Caco-2 (cell line): ENCODE results near the gene RPS6KA5. TPM values are rescaled to one million over a fixed set of nuclear protein-coding genes. Genes with fewer than 3 reads are reported as not detected.

Experiments used
- BruUV-seq: library from RNA; stranded (reverse); fragments of 400-500 nt; replicated peaks from 2 replicates; lab custom pipeline; 2021; lab: Mats Ljungman, UMichigan
- CTCF ChIA-PET: fragments of 300-600 bp; sonication (Branson Sonifier 250); formaldehyde crosslinking; loops from one replicate; lab custom pipeline; 2022; ENCODE audit warnings: antibody characterized with exemption; lab: Charles Lee
- POLR2A ChIA-PET: fragments of 300-600 bp; sonication (Branson Sonifier 250); formaldehyde crosslinking; loops from one replicate; lab custom pipeline; 2022; ENCODE audit warnings: antibody characterized with exemption; lab: Charles Lee
- DNase-seq, 2 experiments: peaks; one replicate each; pipeline versions ENCODE4 v3.0.0 to v3.0.0-alpha.2; 2020 to 2022
- H3K27me3 ChIP-seq: replicated peaks from 2 replicates; pipeline ENCODE4 v1.6.0; 2011; ENCODE audit warnings: low read length; ENCODE audit not compliant: control insufficient read depth, insufficient read depth
- H3K36me3 ChIP-seq: 2 replicates; pipeline ENCODE4 v1.5.1; 2011; ENCODE audit warnings: low read length; ENCODE audit not compliant: control insufficient read depth, insufficient read depth
- H3K4me1 ChIP-seq: fragments of 250-450 bp; sonication (Bioruptor Pico); 2 replicates; pipeline ENCODE4 v1.5.1; 2020; ENCODE audit warnings: mild to moderate bottlenecking
- H3K4me3 ChIP-seq: 2 replicates; pipeline ENCODE4 v1.5.1; 2011; ENCODE audit warnings: low read depth, mild to moderate bottlenecking, control low read depth, low read length
- H3K9me3 ChIP-seq: fragments of 250-450 bp; sonication (Bioruptor Pico); 2 replicates; pipeline ENCODE4 v1.5.1; 2020; ENCODE audit warnings: mild to moderate bottlenecking, moderate library complexity
- H3K27ac Mint-ChIP-seq: one replicate; pipeline ENCODE4 v1.8.0; 2022; ENCODE audit warnings: mixed read lengths; ENCODE audit not compliant: unreplicated experiment
- H3K27me3 Mint-ChIP-seq: one replicate; pipeline ENCODE4 v1.8.0; 2022; ENCODE audit warnings: mixed read lengths; ENCODE audit not compliant: insufficient read depth, unreplicated experiment
- H3K36me3 Mint-ChIP-seq: one replicate; pipeline ENCODE4 v1.8.0; 2022; ENCODE audit warnings: mild to moderate bottlenecking, mixed read lengths; ENCODE audit not compliant: insufficient read depth, unreplicated experiment
- H3K4me1 Mint-ChIP-seq: one replicate; pipeline ENCODE4 v1.8.0; 2022; ENCODE audit warnings: low read depth, mixed read lengths; ENCODE audit not compliant: unreplicated experiment
- H3K4me3 Mint-ChIP-seq: one replicate; pipeline ENCODE4 v1.8.0; 2022; ENCODE audit warnings: mild to moderate bottlenecking, moderate library complexity, mixed read lengths; ENCODE audit not compliant: unreplicated experiment
- H3K9me3 Mint-ChIP-seq: one replicate; pipeline ENCODE4 v1.8.0; 2022; ENCODE audit warnings: mixed read lengths; ENCODE audit not compliant: unreplicated experiment
- intact Hi-C: fragments of 100-400 bp; cut with micrococcal nuclease; formaldehyde crosslinking; loops from one replicate; pipeline ENCODE4 v1.10.0; 2022; ENCODE audit not compliant: unreplicated experiment
- total RNA-seq: library from RNA; stranded (reverse); gene quantifications from 2 replicates; pipeline ENCODE4 v1.2.3, GENCODE V29; 2022
- TF ChIP-seq, protein P1 (sequence below), 2 experiments: fragments of 200-600 bp in 1 of 2; IDR thresholded peaks; 1 replicate in 1 of 2; 2 replicates in 1 of 2; pipeline versions ENCODE4 v1.5.1 to v1.8.0; 2011 to 2022; ENCODE audit warnings: antibody characterized with exemption in 1 of 2, control low read depth in 1 of 2, inconsistent platforms in 1 of 2, low read depth in 1 of 2, low read length in 1 of 2, mild to moderate bottlenecking in 1 of 2, moderate library complexity in 1 of 2; ENCODE audit not compliant: insufficient read depth in 1 of 2, severe bottlenecking in 1 of 2, unreplicated experiment in 1 of 2

RPS6KA5 gene
- total RNA-seq, 1 experiment from 2014 or later: 5.7 TPM

DNA sequence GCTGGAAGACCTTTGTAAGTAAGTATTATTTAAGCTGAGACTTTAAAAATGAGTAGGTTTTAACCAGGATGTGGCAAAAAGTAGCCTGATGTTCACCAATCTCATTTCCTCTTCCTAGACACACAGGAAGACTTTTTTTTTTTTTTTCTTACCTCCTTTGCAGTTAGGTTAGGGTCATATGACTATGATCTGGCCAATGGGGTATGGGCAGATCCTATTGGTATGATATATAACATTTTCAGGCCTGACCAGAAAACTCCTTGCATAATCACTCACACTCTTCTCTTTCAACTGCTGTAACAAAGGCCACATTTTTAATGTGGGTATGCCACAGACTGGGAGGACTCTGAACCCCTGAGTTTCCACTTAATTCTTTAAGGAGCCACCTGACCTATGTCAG lies 2.7 kb upstream of the RPS6KA5 start:
- H3K4me1 ChIP-seq: no peaks in the 10 kb centered on the region
- no peaks in the 10 kb centered on the region for H3K9me3 ChIP-seq
- intact Hi-C loops: no loop called here
- Mint-ChIP-seq H3K36me3 (no peaks in the 10 kb centered on the region), H3K4me1 (no peaks in the 10 kb centered on the region), H3K27ac (no peak overlapping the region), H3K27me3 (no peaks in the 10 kb centered on the region), H3K9me3 (no peaks in the 10 kb centered on the region), H3K4me3 (no peak overlapping the region)
- no peak overlapping the region for H3K4me3 ChIP-seq
- H3K27me3 ChIP-seq: no peaks in the 10 kb centered on the region
- TF ChIP-seq, protein P1, sequence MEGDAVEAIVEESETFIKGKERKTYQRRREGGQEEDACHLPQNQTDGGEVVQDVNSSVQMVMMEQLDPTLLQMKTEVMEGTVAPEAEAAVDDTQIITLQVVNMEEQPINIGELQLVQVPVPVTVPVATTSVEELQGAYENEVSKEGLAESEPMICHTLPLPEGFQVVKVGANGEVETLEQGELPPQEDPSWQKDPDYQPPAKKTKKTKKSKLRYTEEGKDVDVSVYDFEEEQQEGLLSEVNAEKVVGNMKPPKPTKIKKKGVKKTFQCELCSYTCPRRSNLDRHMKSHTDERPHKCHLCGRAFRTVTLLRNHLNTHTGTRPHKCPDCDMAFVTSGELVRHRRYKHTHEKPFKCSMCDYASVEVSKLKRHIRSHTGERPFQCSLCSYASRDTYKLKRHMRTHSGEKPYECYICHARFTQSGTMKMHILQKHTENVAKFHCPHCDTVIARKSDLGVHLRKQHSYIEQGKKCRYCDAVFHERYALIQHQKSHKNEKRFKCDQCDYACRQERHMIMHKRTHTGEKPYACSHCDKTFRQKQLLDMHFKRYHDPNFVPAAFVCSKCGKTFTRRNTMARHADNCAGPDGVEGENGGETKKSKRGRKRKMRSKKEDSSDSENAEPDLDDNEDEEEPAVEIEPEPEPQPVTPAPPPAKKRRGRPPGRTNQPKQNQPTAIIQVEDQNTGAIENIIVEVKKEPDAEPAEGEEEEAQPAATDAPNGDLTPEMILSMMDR (IDR thresholded peaks at IDR 0.05; ENCODE audit: insufficient read depth in 1 of 2, low read depth in 1 of 2, low read length in 1 of 2, severe bottlenecking in 1 of 2, unreplicated experiment in 1 of 2): no peak
- no peaks in the 10 kb centered on the region for H3K36me3 ChIP-seq
- ChIA-PET POLR2A (interaction anchor here (0.7 kb wide), 1 partner anchor 19 kb away, joined by 6 read pairs; no protein-coding TSS in a partner anchor), CTCF (no interaction called here)
- BruUV-seq: no TSS peak
- DNase-seq: no peak

DNA sequence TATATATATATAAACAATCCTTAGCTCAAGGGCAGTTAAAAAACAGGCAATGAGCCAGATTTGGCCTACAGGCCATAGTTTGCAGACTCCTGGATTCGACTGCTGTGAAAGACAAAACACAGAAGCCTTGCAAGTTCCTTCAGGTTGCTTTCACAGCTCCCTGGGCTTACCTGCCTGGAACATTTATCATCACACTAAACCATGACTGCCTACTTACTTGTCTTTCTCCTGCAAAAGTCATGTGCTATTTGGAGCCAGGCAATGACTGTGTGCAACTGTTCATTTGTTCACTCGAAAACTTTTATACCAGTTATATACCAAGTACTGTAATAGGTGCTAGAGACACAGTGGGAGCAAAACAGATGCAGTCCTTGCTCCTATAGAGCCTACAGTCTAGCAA lies 2.2 kb upstream of the RPS6KA5 start:
- POLR2A ChIA-PET: interaction anchor here (0.7 kb wide), 1 partner anchor 19 kb away, joined by 6 read pairs; no protein-coding TSS in a partner anchor
- H3K4me3 Mint-ChIP-seq: no peak overlapping the region
- intact Hi-C loops: no loop called here
- H3K27ac Mint-ChIP-seq: no peak overlapping the region
- H3K27me3 Mint-ChIP-seq: no peaks in the 10 kb centered on the region
- Histone ChIP-seq H3K4me3 (no peak overlapping the region), H3K9me3 (no peaks in the 10 kb centered on the region), H3K27me3 (no peaks in the 10 kb centered on the region), H3K36me3 (no peaks in the 10 kb centered on the region), H3K4me1 (no peaks in the 10 kb centered on the region)
- BruUV-seq: no TSS peak
- no peaks in the 10 kb centered on the region for H3K4me1 Mint-ChIP-seq
- DNase-seq: no peak
- TF ChIP-seq, protein P1 (IDR thresholded peaks at IDR 0.05; ENCODE audit: insufficient read depth in 1 of 2, low read depth in 1 of 2, low read length in 1 of 2, severe bottlenecking in 1 of 2, unreplicated experiment in 1 of 2): no peak
- CTCF ChIA-PET: no interaction called here
- no peaks in the 10 kb centered on the region for H3K36me3 Mint-ChIP-seq
- no peaks in the 10 kb centered on the region for H3K9me3 Mint-ChIP-seq

DNA sequence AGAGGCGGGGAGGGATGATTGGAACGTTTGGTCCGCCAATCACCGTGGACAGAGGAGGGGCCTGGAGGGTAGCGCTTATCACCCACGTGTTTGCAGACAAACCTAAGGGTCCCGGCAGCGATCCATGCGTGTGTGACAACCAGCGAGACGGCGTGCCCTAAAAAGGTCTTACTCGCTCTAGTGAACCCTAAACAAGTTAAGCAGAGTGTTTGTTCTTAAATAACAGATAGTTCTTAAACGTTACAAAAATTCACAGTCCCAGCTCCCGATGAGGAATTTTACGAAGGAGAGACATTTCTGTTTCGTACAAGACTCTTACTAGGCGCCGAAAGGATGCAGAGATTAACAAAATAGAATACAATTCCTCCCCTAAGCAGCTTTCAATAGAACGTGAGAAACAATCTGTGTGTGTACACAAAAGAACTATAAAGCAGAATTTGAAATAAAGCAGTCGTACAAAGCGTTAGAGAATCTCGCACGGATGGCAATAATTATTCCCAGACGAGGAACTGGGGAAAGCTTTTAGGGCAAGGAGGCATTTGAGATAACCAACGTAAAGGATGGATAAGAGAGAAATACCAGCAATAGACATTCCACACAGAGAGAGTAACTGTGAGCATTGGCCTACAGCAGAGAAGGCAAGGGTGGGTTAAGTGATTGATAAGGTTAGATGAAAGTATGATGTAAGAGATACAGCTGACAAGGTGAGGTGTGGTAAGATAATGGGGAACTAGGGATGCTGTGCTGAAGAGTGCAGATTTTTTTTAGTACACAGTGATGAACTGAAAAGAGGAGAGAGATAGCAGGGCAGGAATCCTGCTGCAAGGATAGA lies 831 bp upstream of the RPS6KA5 start:
- H3K4me1 ChIP-seq: no peaks in the 10 kb centered on the region
- no peaks in the 10 kb centered on the region for H3K27me3 ChIP-seq
- DNase-seq: peak in 1 of 2 experiments; percentile 7
- intact Hi-C loops: loop anchor here (2.0 kb wide), 1 partner anchor 158 kb away; no protein-coding TSS in a partner anchor
- no peaks in the 10 kb centered on the region for H3K36me3 Mint-ChIP-seq
- H3K27ac Mint-ChIP-seq: no peak overlapping the region
- H3K4me3 Mint-ChIP-seq: no peak overlapping the region
- TF ChIP-seq, protein P1 (IDR thresholded peaks at IDR 0.05; ENCODE audit: insufficient read depth in 1 of 2, low read depth in 1 of 2, low read length in 1 of 2, severe bottlenecking in 1 of 2, unreplicated experiment in 1 of 2): no peak
- CTCF ChIA-PET: interaction anchor here (0.6 to 2.7 kb wide), 10 partner anchors 22 to 217 kb away, joined by 3 to 18 read pairs (median 5); partner anchors contain the start of gene DGLUCY
- BruUV-seq: TSS peak; percentile 66
- no peaks in the 10 kb centered on the region for H3K27me3 Mint-ChIP-seq
- no peaks in the 10 kb centered on the region for H3K4me1 Mint-ChIP-seq
- H3K9me3 ChIP-seq: no peaks in the 10 kb centered on the region
- H3K9me3 Mint-ChIP-seq: no peaks in the 10 kb centered on the region
- POLR2A ChIA-PET: interaction anchor here (0.5 to 2.7 kb wide), 10 partner anchors 8 to 357 kb away, joined by 3 to 27 read pairs (median 4); partner anchors contain the start of gene DGLUCY
- H3K36me3 ChIP-seq: no peaks in the 10 kb centered on the region
- H3K4me3 ChIP-seq: peak overlapping the region; percentile 37
